ENCODE results near the gene VAV2. TPM values are rescaled to one million over a fixed set of nuclear protein-coding genes. Genes with fewer than 3 reads are reported as not detected.

Gene VAV2
- polyA plus RNA-seq, 1 of the 3 experiments (the other 2 are of a cell fraction), result 14.9 TPM

DNA sequence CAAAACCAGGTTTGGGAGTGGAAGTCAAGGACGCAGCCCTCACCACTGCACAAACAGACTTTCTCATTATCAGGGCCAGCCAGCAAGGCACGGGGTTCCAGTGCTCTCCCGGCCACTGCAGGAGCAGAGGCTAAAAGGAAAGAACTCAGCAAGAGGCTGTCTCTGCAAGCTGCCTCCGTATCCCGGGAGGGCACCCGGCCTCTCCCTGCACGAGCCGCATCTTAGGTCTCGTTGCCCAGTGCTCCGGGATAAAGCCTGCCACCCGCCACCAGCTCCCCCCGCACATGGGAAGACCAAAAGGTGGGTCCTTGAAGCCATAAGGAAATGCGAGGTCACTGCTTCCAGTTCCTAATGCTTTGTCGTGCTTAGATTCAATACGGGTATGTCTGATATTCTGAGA lies 136.8 kb downstream of the VAV2 start (continued):
- TF ChIP-seq, protein P1, sequence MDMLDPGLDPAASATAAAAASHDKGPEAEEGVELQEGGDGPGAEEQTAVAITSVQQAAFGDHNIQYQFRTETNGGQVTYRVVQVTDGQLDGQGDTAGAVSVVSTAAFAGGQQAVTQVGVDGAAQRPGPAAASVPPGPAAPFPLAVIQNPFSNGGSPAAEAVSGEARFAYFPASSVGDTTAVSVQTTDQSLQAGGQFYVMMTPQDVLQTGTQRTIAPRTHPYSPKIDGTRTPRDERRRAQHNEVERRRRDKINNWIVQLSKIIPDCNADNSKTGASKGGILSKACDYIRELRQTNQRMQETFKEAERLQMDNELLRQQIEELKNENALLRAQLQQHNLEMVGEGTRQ (IDR thresholded peaks at IDR 0.05; ENCODE audit: borderline replicate concordance, low read depth, low read length), result no peak
- TF ChIP-seq, protein P2, sequence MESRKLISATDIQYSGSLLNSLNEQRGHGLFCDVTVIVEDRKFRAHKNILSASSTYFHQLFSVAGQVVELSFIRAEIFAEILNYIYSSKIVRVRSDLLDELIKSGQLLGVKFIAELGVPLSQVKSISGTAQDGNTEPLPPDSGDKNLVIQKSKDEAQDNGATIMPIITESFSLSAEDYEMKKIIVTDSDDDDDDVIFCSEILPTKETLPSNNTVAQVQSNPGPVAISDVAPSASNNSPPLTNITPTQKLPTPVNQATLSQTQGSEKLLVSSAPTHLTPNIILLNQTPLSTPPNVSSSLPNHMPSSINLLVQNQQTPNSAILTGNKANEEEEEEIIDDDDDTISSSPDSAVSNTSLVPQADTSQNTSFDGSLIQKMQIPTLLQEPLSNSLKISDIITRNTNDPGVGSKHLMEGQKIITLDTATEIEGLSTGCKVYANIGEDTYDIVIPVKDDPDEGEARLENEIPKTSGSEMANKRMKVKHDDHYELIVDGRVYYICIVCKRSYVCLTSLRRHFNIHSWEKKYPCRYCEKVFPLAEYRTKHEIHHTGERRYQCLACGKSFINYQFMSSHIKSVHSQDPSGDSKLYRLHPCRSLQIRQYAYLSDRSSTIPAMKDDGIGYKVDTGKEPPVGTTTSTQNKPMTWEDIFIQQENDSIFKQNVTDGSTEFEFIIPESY (IDR thresholded peaks at IDR 0.05; ENCODE audit: borderline replicate concordance, low read depth), result no peak
- TF ChIP-seq MXI1 (IDR thresholded peaks at IDR 0.05; ENCODE audit: low read depth, low read length) (no peak), RFX5 (IDR thresholded peaks at IDR 0.05; ENCODE audit: low read length) (no peak), NFIC (IDR thresholded peaks at IDR 0.05; ENCODE audit: borderline replicate concordance) (no peak), GATA2 (CRISPR knock-in tag; IDR thresholded peaks at IDR 0.05) (no peak), ELF1 (IDR thresholded peaks at IDR 0.05) (no peak)
- TF ChIP-seq, protein P3, sequence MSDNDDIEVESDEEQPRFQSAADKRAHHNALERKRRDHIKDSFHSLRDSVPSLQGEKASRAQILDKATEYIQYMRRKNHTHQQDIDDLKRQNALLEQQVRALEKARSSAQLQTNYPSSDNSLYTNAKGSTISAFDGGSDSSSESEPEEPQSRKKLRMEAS (IDR thresholded peaks at IDR 0.05; ENCODE audit: low read depth), result no peak

DNA sequence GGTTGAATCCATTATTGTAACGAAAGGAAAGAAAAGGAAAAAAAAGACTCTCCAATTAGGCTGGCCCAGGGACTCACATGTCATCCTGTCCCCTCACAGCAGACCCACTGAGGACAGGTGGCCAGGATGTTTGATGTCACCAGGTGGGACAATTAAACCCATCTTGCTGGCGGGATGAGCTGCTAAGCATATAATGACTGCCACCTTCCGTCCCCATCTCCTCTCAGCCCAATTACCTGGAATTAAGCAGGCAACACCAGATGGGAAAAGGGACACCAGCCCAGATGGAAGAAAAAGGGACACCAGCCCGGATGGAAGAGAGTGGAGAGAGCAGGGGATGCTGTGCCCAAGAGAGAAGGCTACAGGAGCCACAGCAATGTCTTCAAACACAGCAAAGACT lies 137.4 kb downstream of the VAV2 start:
- Histone ChIP-seq H4K20me1 (ENCODE audit: insufficient read depth) (peaks cover 41% of the 10 kb centered on the region; the same call in 1 of the 2 replicates), H3K4me1 (ENCODE audit: control insufficient read depth in 1 of 2, insufficient read depth in 2 of 2, low read depth in 1 of 2, low read length in 1 of 2) (peaks cover 0 to 11% of the 10 kb centered on the region in 2 experiments; a peak in 1 of 4 replicates), H3K27me3 (ENCODE audit: insufficient read depth) (no peaks in the 10 kb centered on the region), H2AFZ (ENCODE audit: low read depth) (no peak overlapping the region), H3K27ac (ENCODE audit: low read depth in 2 of 2, low read length in 1 of 2) (no peak overlapping the region), H3K9ac (no peak overlapping the region), H3K79me2 (ENCODE audit: insufficient read depth) (peaks cover 39% of the 10 kb centered on the region), H3K9me3 (no peaks in the 10 kb centered on the region), H3F3A (replicated peaks; ENCODE audit: insufficient read depth) (peaks cover under 1% of the 10 kb centered on the region), H3K4me3 (ENCODE audit: low read depth in 2 of 2, low read length in 1 of 2) (no peak overlapping the region), H3K4me2 (no peak overlapping the region), H3K36me3 (replicated peaks in 1 of 2; ENCODE audit: control insufficient read depth in 1 of 2, insufficient read depth in 2 of 2, low read length in 1 of 2) (no peaks in the 10 kb centered on the region), H3K9me2 (no peaks in the 10 kb centered on the region)
- DNase-seq, result no peak
- no peak for TF ChIP-seq FOXM1 (IDR thresholded peaks at IDR 0.05; ENCODE audit: low read depth)
- no peak for TF ChIP-seq MXI1 (IDR thresholded peaks at IDR 0.05; ENCODE audit: low read depth, low read length)
- TF ChIP-seq, protein P4, sequence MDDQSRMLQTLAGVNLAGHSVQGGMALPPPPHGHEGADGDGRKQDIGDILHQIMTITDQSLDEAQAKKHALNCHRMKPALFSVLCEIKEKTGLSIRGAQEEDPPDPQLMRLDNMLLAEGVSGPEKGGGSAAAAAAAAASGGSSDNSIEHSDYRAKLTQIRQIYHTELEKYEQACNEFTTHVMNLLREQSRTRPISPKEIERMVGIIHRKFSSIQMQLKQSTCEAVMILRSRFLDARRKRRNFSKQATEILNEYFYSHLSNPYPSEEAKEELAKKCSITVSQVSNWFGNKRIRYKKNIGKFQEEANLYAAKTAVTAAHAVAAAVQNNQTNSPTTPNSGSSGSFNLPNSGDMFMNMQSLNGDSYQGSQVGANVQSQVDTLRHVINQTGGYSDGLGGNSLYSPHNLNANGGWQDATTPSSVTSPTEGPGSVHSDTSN (IDR thresholded peaks at IDR 0.05), result no peak
- no peak for TF ChIP-seq YY1 (IDR thresholded peaks at IDR 0.05; ENCODE audit: low read depth)
- TF ChIP-seq TEAD4 (IDR thresholded peaks at IDR 0.05; ENCODE audit: borderline replicate concordance, insufficient read depth), result no peak
- TF ChIP-seq FOSL2 (IDR thresholded peaks at IDR 0.05; ENCODE audit: borderline replicate concordance, low read depth), result no peak
- TF ChIP-seq POLR2AphosphoS5 (IDR thresholded peaks at IDR 0.05; ENCODE audit: low read depth, low read length), result no peak
- no peak for TF ChIP-seq NRF1 (IDR thresholded peaks at IDR 0.05; ENCODE audit: low read depth, low read length)
- no peak for TF ChIP-seq JUND (IDR thresholded peaks at IDR 0.05)
- CTCF ChIA-PET, result no interaction called here
- 94% methylated on average over 4 of the region's 4 CpGs for WGBS (ENCODE audit: low lambda C conversion rate)
- POLR2A ChIA-PET, result no interaction called here

All from SK-N-SH (cell line).